Left renal cortex interstitium (tissue), 4 donors: ENCODE data around the gene NUDT1. TPM values are rescaled to one million over a fixed set of nuclear protein-coding genes. Genes with fewer than 3 reads are reported as not detected.

Experiments
- DNase-seq, 4 donors: peaks; one replicate each; pipeline ENCODE4 v3.0.0-alpha.2; 2013; ENCODE audit warnings: low read depth in 4 of 4, low spot score in 2 of 4, missing footprints in 1 of 4
- polyA plus RNA-seq, 4 donors: library from polyadenylated mRNA; unstranded; fragments of 120-200 nt; gene quantifications; one replicate each; pipeline ENCODE4 v1.2.1, GENCODE V29; 2013; ENCODE audit not compliant: insufficient read length in 4 of 4

Gene NUDT1
- polyA plus RNA-seq, 4 donors, result 20.1 to 30.2 (median 22.8) TPM

- DNase-seq, result no peak
Observed at GRCh38 chr7:2222516-2222915, 19.5 kb upstream of the NUDT1 start.

GRCh38 chr7:2223321-2223720 lies 18.7 kb upstream of the NUDT1 start:
- DNase-seq, result no peak

- DNase-seq, result no peak
Observed at GRCh38 chr7:2224491-2224928, 17.5 kb upstream of the NUDT1 start.

GRCh38 chr7:2224934-2225333 lies 17.1 kb upstream of the NUDT1 start:
- no peak for DNase-seq

GRCh38 chr7:2225336-2225735 lies 16.7 kb upstream of the NUDT1 start:
- no peak for DNase-seq

GRCh38 chr7:2225830-2226229 lies 16.2 kb upstream of the NUDT1 start:
- no peak for DNase-seq

GRCh38 chr7:2227699-2228098 lies 14.3 kb upstream of the NUDT1 start:
- DNase-seq, result no peak

- DNase-seq, result no peak
Observed at GRCh38 chr7:2228921-2229320, 13.1 kb upstream of the NUDT1 start.

- DNase-seq, result no peak
Observed at GRCh38 chr7:2229467-2229866, 12.6 kb upstream of the NUDT1 start.

GRCh38 chr7:2230226-2230625 lies 11.8 kb upstream of the NUDT1 start:
- no peak for DNase-seq

GRCh38 chr7:2230882-2231281 lies 11.1 kb upstream of the NUDT1 start:
- DNase-seq, result no peak

- DNase-seq, result no peak
Observed at GRCh38 chr7:2231992-2232765, 9.8 kb upstream of the NUDT1 start.

GRCh38 chr7:2232766-2233520 lies 9.1 kb upstream of the NUDT1 start, which contains the start of gene MAD1L1:
Gene MAD1L1, minus strand, starts transcription at chr7:2232945. Its CDS starts 2,812 bp downstream, at chr7:2230133.
- peak; percentile 68 to 84 (median 76) for DNase-seq

GRCh38 chr7:2233926-2234325 lies 8.1 kb upstream of the NUDT1 start:
- no peak for DNase-seq

- no peak for DNase-seq
Observed at GRCh38 chr7:2237109-2237602, 4.9 kb upstream of the NUDT1 start.

GRCh38 chr7:2239242-2239641 lies 2.8 kb upstream of the NUDT1 start:
- no peak for DNase-seq

GRCh38 chr7:2242541-2243429 lies 759 bp downstream of the NUDT1 start:
- no peak for DNase-seq

GRCh38 chr7:2243458-2243857 lies 1.4 kb downstream of the NUDT1 start:
- no peak for DNase-seq

GRCh38 chr7:2244404-2244995 lies 2.5 kb downstream of the NUDT1 start:
- no peak for DNase-seq
